GM12872 (cell line): ENCODE data around the gene AP1S3.

Source experiments
- TF ChIP-seq, protein P1 (sequence below): IDR thresholded peaks from 3 replicates; pipeline ENCODE4 v1.5.1; 2011; ENCODE audit warnings: low read depth, mild to moderate bottlenecking, low read length, moderate library complexity; ENCODE audit not compliant: insufficient read depth

The AP1S3 gene

DNA sequence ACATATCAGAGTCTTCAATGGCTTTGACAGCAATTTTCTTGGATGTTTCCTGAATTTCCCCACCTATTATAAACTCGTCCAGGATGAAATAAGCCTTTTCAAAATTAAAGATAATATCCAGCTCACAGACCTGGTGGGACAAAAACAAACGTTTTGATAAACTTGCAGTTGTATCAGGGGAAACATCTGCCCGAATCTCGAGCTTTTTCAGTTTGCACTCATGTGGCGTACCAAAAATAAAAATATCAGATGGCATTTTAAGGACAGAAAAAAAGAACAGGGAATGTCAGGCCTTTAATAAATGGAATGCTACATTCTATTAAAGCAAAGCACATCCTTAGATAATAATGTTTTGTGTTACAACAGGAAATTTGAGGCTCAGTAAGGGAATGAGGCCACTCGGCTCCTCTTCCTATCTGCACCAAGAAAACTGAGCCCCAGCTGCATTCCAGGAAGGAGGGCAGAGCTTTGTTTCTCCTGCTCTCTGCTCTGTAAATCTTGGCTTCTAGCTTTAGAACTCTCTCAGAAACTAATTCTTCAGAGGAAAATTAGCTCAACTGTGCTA, 72.1 kb downstream of the AP1S3 start:
- TF ChIP-seq, protein P1, sequence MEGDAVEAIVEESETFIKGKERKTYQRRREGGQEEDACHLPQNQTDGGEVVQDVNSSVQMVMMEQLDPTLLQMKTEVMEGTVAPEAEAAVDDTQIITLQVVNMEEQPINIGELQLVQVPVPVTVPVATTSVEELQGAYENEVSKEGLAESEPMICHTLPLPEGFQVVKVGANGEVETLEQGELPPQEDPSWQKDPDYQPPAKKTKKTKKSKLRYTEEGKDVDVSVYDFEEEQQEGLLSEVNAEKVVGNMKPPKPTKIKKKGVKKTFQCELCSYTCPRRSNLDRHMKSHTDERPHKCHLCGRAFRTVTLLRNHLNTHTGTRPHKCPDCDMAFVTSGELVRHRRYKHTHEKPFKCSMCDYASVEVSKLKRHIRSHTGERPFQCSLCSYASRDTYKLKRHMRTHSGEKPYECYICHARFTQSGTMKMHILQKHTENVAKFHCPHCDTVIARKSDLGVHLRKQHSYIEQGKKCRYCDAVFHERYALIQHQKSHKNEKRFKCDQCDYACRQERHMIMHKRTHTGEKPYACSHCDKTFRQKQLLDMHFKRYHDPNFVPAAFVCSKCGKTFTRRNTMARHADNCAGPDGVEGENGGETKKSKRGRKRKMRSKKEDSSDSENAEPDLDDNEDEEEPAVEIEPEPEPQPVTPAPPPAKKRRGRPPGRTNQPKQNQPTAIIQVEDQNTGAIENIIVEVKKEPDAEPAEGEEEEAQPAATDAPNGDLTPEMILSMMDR: no peak

DNA sequence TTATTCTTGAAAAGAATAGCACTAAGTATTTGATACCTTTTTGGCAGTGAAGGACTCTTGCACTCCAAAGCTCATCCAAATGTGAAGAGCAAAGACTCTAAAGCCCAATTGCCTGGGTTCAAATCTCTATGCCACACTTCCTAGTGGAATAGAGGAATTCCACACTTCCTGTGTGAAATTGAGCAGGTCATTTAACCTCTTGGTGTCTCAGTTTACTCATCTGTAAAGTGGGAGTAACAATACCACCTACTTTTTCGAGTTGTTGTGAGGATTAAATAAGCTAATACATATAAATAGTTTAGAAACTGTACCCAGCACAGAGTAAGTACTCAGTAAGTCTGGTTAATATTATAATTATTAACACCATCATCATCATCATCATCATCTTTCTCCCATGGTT, 72.6 kb downstream of the AP1S3 start:
- TF ChIP-seq, protein P1: no peak

DNA sequence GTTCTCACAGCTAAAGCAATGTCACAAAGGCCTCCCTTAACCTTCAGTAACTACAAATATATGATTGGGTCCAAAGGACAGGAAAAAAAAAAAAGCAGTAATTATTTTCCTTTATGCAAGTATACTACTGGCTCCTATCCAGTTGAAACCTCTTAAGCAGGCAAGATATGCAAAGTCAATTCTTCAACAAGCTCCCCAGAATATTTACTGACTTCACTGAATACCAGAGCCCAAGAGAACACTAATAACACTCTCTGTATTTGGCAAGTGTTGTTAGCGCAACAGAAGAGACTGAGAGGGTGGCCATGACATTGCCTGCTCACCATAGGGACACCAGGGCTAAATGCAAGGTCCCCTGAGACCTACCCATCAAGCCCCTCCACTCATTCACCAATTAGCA, 74.5 kb downstream of the AP1S3 start:
- TF ChIP-seq, protein P1: no peak

DNA sequence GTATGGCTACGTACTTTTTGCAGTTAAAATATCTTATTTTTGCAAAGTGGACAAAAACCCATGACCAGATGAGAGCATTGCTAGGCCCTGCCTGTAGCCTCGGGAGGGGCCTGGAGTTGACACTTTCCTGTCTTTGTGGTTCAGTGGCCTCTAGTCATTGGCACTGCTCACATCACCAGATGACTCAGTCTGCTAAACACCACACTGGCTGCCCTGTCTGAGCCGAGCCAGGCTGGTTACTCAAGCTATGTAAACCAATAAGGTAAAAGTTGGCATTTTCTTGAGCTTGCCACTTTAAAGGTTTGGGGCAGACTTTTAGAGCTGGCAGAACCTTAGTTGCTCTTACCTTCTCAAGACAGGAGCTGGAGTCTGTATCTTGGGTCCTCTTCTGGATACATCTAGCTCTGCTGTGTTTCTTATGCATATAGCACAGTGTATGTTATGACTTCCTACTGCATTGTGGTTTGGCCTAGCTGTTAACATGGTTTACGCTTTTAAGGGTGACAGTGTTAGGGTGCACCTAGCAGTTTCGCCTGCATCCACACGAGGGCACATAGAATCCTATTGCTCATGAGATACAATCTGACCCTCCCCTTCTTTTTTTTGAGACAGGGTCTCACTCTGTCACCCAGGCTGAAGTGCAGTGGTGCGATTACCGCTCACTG, 76.4 kb downstream of the AP1S3 start:
- TF ChIP-seq, protein P1: peak; percentile 29; the same call in 1 of the 3 replicates

DNA sequence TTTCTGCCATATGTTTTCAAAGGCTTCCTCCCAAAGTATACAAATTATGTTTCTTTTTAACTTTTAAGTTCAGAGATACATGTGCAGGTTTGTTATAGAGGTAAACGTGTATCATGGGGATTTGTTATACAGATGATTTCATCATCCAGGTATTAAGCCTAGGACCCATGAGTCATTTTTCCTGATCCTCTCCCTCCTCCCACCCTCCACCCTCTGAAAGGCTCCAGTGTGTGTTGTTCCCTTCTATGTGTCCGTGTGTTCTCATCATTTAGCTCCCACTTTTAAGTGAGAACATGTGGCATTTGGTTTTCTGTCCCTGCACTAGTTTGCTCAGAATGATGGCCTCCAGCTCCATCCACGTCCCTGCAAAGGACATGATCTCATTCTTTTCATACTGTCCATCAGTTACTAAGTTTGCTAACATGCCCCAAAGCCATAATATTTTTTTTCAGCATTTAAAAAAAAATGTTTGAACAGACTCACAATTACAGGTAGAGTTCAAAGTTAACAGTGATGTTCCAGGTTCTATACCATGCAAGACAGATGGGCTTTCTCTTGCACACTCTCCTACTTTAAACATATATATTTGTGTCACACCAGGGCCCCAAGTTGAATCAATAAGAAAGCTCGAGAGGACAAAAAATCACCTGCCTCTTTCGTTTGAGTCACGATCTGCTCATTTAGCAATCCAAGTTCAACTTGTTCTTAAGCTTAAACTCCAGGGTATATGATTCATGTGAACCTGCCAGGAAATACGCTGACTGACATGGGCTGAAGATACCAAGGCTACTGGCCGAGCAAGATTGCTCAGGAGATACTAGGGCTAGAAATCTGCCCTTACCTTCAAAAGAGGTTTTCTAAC, 77.6 kb downstream of the AP1S3 start:
- TF ChIP-seq, protein P1: no peak

DNA sequence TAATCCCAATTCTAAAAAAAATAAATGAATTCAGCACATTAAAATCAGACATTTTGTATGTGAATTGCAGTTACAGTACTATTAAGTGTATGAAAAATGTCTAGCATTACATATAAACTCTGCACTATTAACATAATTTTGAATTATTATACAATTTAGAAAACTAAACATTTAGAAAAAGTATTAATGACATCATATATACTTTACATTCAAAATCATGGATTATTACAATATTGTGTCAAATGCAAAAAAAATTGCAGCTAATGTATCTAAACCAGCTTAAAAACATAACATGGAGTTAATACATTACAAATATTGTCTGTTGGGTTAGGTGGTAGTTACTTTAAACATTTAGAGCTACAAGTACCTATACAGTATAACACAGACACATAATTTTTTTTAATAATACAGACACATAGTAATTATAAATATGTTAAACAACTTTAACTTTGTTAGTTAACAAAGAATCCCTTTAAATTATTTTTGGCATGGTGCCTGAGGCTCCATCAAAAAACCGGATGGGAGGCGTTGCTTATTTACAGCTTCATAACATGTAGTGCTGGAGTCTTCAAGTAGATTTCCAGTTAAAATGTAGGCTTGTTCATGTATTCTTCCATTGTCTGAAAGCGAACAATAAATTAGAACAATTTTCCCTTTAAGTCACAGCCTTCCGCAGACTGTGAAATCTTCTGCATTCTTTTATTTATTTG, 79.1 kb downstream of the AP1S3 start:
- TF ChIP-seq, protein P1: no peak

DNA sequence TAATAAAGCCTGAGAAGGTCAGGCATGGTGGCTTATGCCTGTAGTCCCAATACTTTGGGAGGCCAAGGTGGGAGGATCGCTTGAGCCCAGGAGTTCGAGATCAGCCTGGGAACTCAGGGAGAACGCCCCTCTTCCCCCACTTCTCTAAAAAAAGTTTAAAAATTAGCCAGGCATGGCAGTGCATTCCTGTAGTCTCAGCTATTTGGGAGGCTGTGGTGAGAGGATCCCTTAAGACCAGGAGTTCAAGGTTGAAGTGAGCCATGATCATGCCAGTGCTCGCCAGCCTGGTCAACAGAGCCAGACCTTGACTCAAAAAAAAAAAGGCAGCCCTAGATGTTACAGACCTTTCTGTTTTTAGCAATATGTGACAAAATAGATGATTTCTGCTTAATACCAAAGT, 83.4 kb downstream of the AP1S3 start:
- TF ChIP-seq, protein P1: no peak
